Endothelial cell of umbilical vein (primary cell): ENCODE results near the gene KDM4B. TPM values are rescaled to one million over a fixed set of nuclear protein-coding genes. Genes with fewer than 3 reads are reported as not detected.

Experiments
- BruUV-seq: library from RNA; stranded (reverse); fragments of 400-500 nt; replicated peaks from 2 replicates; lab custom pipeline; 2021; lab: Mats Ljungman, UMichigan
- CTCF ChIA-PET: fragments of 300-600, 350-600 bp; sonication (Branson Sonifier 250); formaldehyde crosslinking; loops from one replicate; lab custom pipeline; 2021; ENCODE audit warnings: antibody characterized with exemption, inconsistent platforms; lab: Charles Lee
- POLR2A ChIA-PET: fragments of 300-600, 350-600 bp; sonication (Branson Sonifier 250); formaldehyde crosslinking; loops from one replicate; lab custom pipeline; 2021; ENCODE audit warnings: antibody characterized with exemption, inconsistent platforms; lab: Charles Lee
- DNase-seq: peaks from one replicate; pipeline ENCODE4 v3.0.0-alpha.2; 2011; ENCODE audit warnings: low read depth, low spot score
- FAIRE-seq: peaks from 2 replicates; lab custom pipeline; 2011; peaks lifted over from hg19 to GRCh38; lab: Jason Lieb, UNC
- H2AFZ ChIP-seq: 2 replicates; pipeline ENCODE4 v1.6.0; 2012; ENCODE audit warnings: low read depth, low read length, control low read depth, inconsistent platforms
- H3K27ac ChIP-seq: 2 replicates; pipeline ENCODE4 v1.5.1; 2011; ENCODE audit warnings: low read depth, mild to moderate bottlenecking, control low read depth, low read length, moderate library complexity; ENCODE audit not compliant: insufficient read depth
- H3K27me3 ChIP-seq, 2 experiments: 2 replicates each; pipeline versions ENCODE4 v1.6.0 to v1.6.1; 2011; ENCODE audit warnings: low read length in 2 of 2, mixed read lengths in 1 of 2; ENCODE audit not compliant: control insufficient read depth in 2 of 2, insufficient read depth in 2 of 2
- H3K36me3 ChIP-seq, 2 experiments: 2 replicates in 1 of 2; 3 replicates in 1 of 2; pipeline ENCODE4 v1.5.1; 2011; ENCODE audit warnings: low read length in 2 of 2, mild to moderate bottlenecking in 1 of 2, moderate library complexity in 1 of 2; ENCODE audit not compliant: control insufficient read depth in 2 of 2, insufficient read depth in 2 of 2; ENCODE audit errors: extremely low read depth in 1 of 2
- H3K4me1 ChIP-seq: 3 replicates; pipeline ENCODE4 v1.5.1; 2011; ENCODE audit warnings: mild to moderate bottlenecking, low read length; ENCODE audit not compliant: control insufficient read depth, insufficient read depth; ENCODE audit errors: extremely low read depth
- H3K4me2 ChIP-seq: 2 replicates; pipeline ENCODE4 v1.6.1; 2011; ENCODE audit warnings: low read length, control low read depth, mixed read lengths; ENCODE audit not compliant: insufficient read depth
- H3K4me3 ChIP-seq, 3 experiments: fragments of 200-600 bp in 1 of 3; sonication (generic), shearing (Covaris generic) in 1 of 3; replicated peaks in 1 of 3; 2 replicates each; pipeline ENCODE4 v1.5.1; 2011 to 2016; ENCODE audit warnings: control low read depth in 3 of 3, low read length in 3 of 3, mild to moderate bottlenecking in 2 of 3, inconsistent platforms in 1 of 3, low read depth in 1 of 3, moderate library complexity in 1 of 3; ENCODE audit not compliant: insufficient read depth in 1 of 3
- H3K79me2 ChIP-seq: 2 replicates; pipeline ENCODE4 v1.6.0; 2012; ENCODE audit warnings: low read length, inconsistent platforms; ENCODE audit not compliant: control insufficient read depth, insufficient read depth
- H3K9ac ChIP-seq: replicated peaks from 2 replicates; pipeline ENCODE3; 2011; ENCODE audit warnings: low read length, control low read depth; ENCODE audit not compliant: insufficient read depth; ENCODE audit errors: extremely low read depth
- H3K9me1 ChIP-seq: replicated peaks from 3 replicates; pipeline ENCODE4 v1.6.0; 2011; ENCODE audit warnings: mild to moderate bottlenecking, low read length; ENCODE audit not compliant: control insufficient read depth, insufficient read depth; ENCODE audit errors: extremely low read depth
- H3K9me3 ChIP-seq: replicated peaks from 2 replicates; pipeline ENCODE4 v1.5.1; 2012; ENCODE audit warnings: low read length, inconsistent platforms; ENCODE audit not compliant: control insufficient read depth, insufficient read depth
- H4K20me1 ChIP-seq: replicated peaks from 2 replicates; pipeline ENCODE3; 2011; ENCODE audit warnings: mild to moderate bottlenecking, low read length; ENCODE audit not compliant: control insufficient read depth, insufficient read depth; ENCODE audit errors: extremely low read depth
- EZH2 ChIP-seq: IDR thresholded peaks from 2 replicates; pipeline ENCODE4 v1.6.1; 2012; ENCODE audit warnings: borderline replicate concordance, low read depth, mild to moderate bottlenecking, moderate library complexity, low read length, inconsistent platforms; ENCODE audit not compliant: severe bottlenecking
- FOS ChIP-seq: IDR thresholded peaks from 2 replicates; pipeline ENCODE4 v1.6.1; 2011; ENCODE audit warnings: mild to moderate bottlenecking, low read length, moderate library complexity, borderline replicate concordance; ENCODE audit not compliant: insufficient read depth
- GATA2 ChIP-seq: IDR thresholded peaks from 2 replicates; pipeline ENCODE4 v1.7.0; 2011; ENCODE audit warnings: low read depth, mild to moderate bottlenecking, moderate library complexity, mixed read lengths, low read length; ENCODE audit not compliant: insufficient read length, insufficient read depth
- JUN ChIP-seq: IDR thresholded peaks from 2 replicates; pipeline ENCODE4 v1.6.1; 2011; ENCODE audit warnings: borderline replicate concordance, low read depth; ENCODE audit not compliant: insufficient read length, insufficient read depth
- MYC ChIP-seq: IDR thresholded peaks from one replicate; pipeline ENCODE4 v1.6.1; 2011; ENCODE audit warnings: mild to moderate bottlenecking, low read depth, low read length
- POLR2A ChIP-seq: IDR thresholded peaks from 2 replicates; pipeline ENCODE4 v1.6.1; 2012; ENCODE audit warnings: low read depth, mild to moderate bottlenecking, control low read depth, low read length
- POLR2AphosphoS5 ChIP-seq: IDR thresholded peaks from 2 replicates; pipeline ENCODE4 v1.6.1; 2012; ENCODE audit warnings: low read depth, mild to moderate bottlenecking, control low read depth, low read length, moderate library complexity; ENCODE audit not compliant: insufficient read depth
- dilution Hi-C: fragments of 300-500 bp; cut with MboI; formaldehyde crosslinking; loops from one replicate; pipeline ENCODE4 v1.15.0; 2019; ENCODE audit warnings: low sequenced_read_pairs; ENCODE audit not compliant: extremely low pct_ligation_motif_present
- intact Hi-C: fragments of 100-400 bp; cut with micrococcal nuclease; formaldehyde crosslinking; loops from one replicate; pipeline ENCODE4 v1.10.0; 2022
- polyA plus RNA-seq, 4 experiments: library from polyadenylated mRNA; depleted of rRNA in 3 of 4; stranded (reverse) in 3 of 4; unstranded in 1 of 4; fragments of >200 nt; gene quantifications; 2 replicates each; pipeline versions ENCODE4 v1.2.1 to v1.2.3, GENCODE V29; 2011 to 2012; ENCODE audit warnings: missing spikeins in 1 of 4
- total RNA-seq: library from RNA; stranded (reverse); gene quantifications from 2 replicates; pipeline ENCODE4 v1.2.3, GENCODE V29; 2021
- TF ChIP-seq, protein P1 (sequence below), 2 donors: IDR thresholded peaks; 1 replicate in 1 of 2; 2 replicates in 1 of 2; pipeline ENCODE4 v1.5.1; 2011; ENCODE audit warnings: low read length in 2 of 2, mild to moderate bottlenecking in 2 of 2, moderate library complexity in 2 of 2, control low read depth in 1 of 2, inconsistent platforms in 1 of 2, low read depth in 1 of 2; ENCODE audit not compliant: insufficient read depth in 1 of 2; ENCODE audit errors: extremely low read depth in 1 of 2
- TF ChIP-seq, protein P2 (sequence below): IDR thresholded peaks from 2 replicates; pipeline ENCODE4 v1.6.1; 2011; ENCODE audit not compliant: insufficient read depth, insufficient read length

KDM4B gene
- total and polyA plus RNA-seq, 2 donors (not counting 3 experiments of a cell fraction or from before 2014, with no cell fraction given): 12.4 to 37.2 TPM

DNA sequence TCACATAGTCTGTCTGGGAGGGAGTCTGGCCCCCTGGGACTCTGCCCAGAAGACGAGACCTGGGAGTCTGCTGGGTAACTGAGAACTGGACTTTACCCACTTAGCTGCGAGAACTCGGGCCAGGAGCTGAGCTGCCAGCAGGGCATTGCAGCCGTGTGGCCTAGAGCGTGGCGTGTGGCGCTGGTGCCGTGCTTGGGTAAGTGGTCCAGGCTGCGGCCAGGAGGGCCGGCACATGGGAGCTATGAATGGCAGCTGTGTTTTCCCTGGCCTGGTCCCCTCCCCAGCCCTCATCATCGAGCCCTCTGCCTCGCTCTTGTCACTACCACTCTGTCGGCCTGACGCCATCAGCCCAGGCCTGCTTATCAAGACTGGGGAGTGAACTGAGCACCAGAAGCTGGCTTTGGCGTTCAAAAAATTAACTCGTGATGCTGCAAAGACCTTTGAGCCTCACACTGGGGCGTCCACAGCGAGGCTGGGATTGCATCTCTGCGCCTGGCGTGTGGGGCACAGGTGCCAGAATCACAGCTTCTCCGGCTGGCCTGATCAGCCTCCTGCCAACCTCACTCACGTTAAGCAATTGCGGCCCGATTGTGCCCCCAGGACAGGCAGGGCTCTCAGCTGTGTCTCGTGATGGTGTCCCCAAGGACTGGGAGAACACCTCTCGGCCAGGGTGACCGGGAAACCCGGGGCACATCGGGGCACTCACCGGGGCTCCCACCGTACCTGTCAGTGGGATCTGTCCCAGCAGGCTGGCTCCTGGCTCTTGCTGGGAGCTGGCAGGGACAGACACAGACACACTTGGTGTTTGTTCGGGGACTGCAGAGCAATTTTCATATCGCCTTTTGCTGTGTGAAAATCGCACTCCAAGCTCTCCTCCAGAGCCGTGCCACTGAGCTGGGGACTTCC, 85.9 kb downstream of the KDM4B start:
- no peaks in the 10 kb centered on the region for H3K79me2 ChIP-seq
- DNase-seq (no peak), FAIRE-seq (no peak)
- no peak overlapping the region for H3K9ac ChIP-seq
- intact Hi-C loops (loop anchor here (5.0 kb wide), 1 partner anchor 72 kb away; no protein-coding TSS in a partner anchor), dilution Hi-C loops (no loop called here)
- H3K4me3 ChIP-seq: no peak overlapping the region
- no peaks in the 10 kb centered on the region for H4K20me1 ChIP-seq
- H3K4me2 ChIP-seq: no peak overlapping the region
- H3K27ac ChIP-seq: no peak overlapping the region
- H3K9me3 ChIP-seq: no peaks in the 10 kb centered on the region
- CTCF ChIA-PET: no interaction called here
- TF ChIP-seq POLR2AphosphoS5: no peak
- no peak for TF ChIP-seq GATA2
- TF ChIP-seq MYC: no peak
- TF ChIP-seq, protein P1, sequence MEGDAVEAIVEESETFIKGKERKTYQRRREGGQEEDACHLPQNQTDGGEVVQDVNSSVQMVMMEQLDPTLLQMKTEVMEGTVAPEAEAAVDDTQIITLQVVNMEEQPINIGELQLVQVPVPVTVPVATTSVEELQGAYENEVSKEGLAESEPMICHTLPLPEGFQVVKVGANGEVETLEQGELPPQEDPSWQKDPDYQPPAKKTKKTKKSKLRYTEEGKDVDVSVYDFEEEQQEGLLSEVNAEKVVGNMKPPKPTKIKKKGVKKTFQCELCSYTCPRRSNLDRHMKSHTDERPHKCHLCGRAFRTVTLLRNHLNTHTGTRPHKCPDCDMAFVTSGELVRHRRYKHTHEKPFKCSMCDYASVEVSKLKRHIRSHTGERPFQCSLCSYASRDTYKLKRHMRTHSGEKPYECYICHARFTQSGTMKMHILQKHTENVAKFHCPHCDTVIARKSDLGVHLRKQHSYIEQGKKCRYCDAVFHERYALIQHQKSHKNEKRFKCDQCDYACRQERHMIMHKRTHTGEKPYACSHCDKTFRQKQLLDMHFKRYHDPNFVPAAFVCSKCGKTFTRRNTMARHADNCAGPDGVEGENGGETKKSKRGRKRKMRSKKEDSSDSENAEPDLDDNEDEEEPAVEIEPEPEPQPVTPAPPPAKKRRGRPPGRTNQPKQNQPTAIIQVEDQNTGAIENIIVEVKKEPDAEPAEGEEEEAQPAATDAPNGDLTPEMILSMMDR (IDR thresholded peaks at IDR 0.05; ENCODE audit: extremely low read depth in 1 of 2, insufficient read depth in 1 of 2, low read depth in 1 of 2, low read length in 2 of 2): no peak
- no peak for TF ChIP-seq JUN
- no peak for TF ChIP-seq FOS
- TF ChIP-seq EZH2: no peak
- TF ChIP-seq POLR2A: no peak
- TF ChIP-seq, protein P2, sequence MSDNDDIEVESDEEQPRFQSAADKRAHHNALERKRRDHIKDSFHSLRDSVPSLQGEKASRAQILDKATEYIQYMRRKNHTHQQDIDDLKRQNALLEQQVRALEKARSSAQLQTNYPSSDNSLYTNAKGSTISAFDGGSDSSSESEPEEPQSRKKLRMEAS: no peak
- H3K36me3 ChIP-seq: peaks cover 0 to 12% of the 10 kb centered on the region in 2 experiments
- no peaks in the 10 kb centered on the region for H3K27me3 ChIP-seq
- no peaks in the 10 kb centered on the region for H3K4me1 ChIP-seq
- no peak overlapping the region for H2AFZ ChIP-seq
- POLR2A ChIA-PET: no interaction called here
- BruUV-seq: no TSS peak
- H3K9me1 ChIP-seq: no peaks in the 10 kb centered on the region
